GM13977 (cell line): ENCODE data around the gene ARID4A.

ENCODE experiments used
- DNase-seq: peaks from one replicate; pipeline ENCODE4 v3.0.0; 2012; ENCODE audit warnings: low spot score
- CTCF ChIP-seq: IDR thresholded peaks from 2 replicates; pipeline ENCODE4 v1.5.1; 2012; ENCODE audit warnings: mild to moderate bottlenecking, control low read depth; ENCODE audit not compliant: insufficient read depth; ENCODE audit errors: extremely low read depth, missing control alignments
- in situ Hi-C: fragments of 300-500 bp; cut with MboI; formaldehyde crosslinking; loops from one replicate; pipeline ENCODE4 v1.12.0; 2022; ENCODE audit warnings: low sequenced_read_pairs, low pct_unique_long_range_greater_than_20kb, mixed read lengths, inconsistent platforms; ENCODE audit not compliant: unreplicated experiment

The ARID4A gene

GRCh38 chr14:58282925-58283593 is 15.3 kb upstream of the ARID4A start:
- TF ChIP-seq CTCF: no peak
- in situ Hi-C loops: no loop called here

GRCh38 chr14:58283730-58284129 is 14.6 kb upstream of the ARID4A start:
- in situ Hi-C loops: no loop called here
- DNase-seq: no peak
- no peak for TF ChIP-seq CTCF

More at GRCh38 chr14:58282925-58283593, 15.3 kb upstream of the ARID4A start:
- no peak for DNase-seq

- DNase-seq: no peak
- no peak for TF ChIP-seq CTCF
- in situ Hi-C loops: no loop called here
These were observed 13.2 kb upstream of the ARID4A start for GRCh38 chr14:58285132-58285531.

GRCh38 chr14:58287607-58288042 is 10.7 kb upstream of the ARID4A start:
- in situ Hi-C loops: no loop called here
- no peak for DNase-seq
- no peak for TF ChIP-seq CTCF

GRCh38 chr14:58288106-58288792 is 10.1 kb upstream of the ARID4A start:
- in situ Hi-C loops: no loop called here
- no peak for TF ChIP-seq CTCF
- no peak for DNase-seq

- no peak for TF ChIP-seq CTCF
- in situ Hi-C loops: no loop called here
- no peak for DNase-seq
These were observed 6.7 kb upstream of the ARID4A start for GRCh38 chr14:58291646-58292045.
